ENCODE results near the gene ZNF488. TPM values are rescaled to one million over a fixed set of nuclear protein-coding genes. Genes with fewer than 3 reads are reported as not detected.

Gene ZNF488
- total RNA-seq, 4 donors from 2014 or later, result 0.12 to 0.47 TPM; not detected in 2

DNA sequence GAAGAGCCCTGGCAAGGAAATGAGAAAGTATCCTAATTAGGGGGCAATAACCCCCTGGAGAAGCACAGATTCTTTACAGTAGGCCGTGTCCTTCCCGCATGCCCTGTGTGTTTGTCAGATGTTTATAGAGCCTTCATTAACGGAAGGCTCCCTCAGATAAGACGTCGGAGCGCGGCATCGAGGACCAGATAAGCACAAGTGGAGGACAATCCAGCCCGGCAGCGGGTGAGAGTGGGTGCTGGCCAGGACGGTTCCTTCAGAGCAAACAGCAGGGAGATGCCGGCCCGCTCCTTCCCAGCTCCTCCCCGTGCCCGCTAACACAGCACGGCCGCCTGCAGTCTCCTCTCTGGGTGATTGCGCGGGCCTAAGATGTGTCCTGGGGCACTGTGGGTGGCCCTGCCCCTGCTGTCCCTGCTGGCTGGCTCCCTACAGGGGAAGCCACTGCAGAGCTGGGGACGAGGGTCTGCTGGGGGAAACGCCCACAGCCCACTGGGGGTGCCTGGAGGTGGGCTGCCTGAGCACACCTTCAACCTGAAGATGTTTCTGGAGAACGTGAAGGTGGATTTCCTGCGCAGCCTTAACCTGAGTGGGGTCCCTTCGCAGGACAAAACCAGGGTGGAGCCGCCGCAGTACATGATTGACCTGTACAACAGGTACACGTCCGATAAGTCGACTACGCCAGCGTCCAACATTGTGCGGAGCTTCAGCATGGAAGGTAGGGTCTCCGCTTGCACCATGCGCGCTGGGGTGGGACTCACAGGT lies 61.6 kb downstream of the ZNF488 start, which contains the start of gene GDF2:
TSS of gene GDF2 (plus strand) at position 155 of the 762 bp plus-strand sequence. CDS start at position 370, 215 bp downstream.
- no peak for ATAC-seq
- TF ChIP-seq EP300 (IDR thresholded peaks at IDR 0.05) (no peak), POLR2AphosphoS5 (IDR thresholded peaks at IDR 0.05) (no peak), POLR2A (IDR thresholded peaks at IDR 0.05) (no peak)
- TF ChIP-seq, protein P1, sequence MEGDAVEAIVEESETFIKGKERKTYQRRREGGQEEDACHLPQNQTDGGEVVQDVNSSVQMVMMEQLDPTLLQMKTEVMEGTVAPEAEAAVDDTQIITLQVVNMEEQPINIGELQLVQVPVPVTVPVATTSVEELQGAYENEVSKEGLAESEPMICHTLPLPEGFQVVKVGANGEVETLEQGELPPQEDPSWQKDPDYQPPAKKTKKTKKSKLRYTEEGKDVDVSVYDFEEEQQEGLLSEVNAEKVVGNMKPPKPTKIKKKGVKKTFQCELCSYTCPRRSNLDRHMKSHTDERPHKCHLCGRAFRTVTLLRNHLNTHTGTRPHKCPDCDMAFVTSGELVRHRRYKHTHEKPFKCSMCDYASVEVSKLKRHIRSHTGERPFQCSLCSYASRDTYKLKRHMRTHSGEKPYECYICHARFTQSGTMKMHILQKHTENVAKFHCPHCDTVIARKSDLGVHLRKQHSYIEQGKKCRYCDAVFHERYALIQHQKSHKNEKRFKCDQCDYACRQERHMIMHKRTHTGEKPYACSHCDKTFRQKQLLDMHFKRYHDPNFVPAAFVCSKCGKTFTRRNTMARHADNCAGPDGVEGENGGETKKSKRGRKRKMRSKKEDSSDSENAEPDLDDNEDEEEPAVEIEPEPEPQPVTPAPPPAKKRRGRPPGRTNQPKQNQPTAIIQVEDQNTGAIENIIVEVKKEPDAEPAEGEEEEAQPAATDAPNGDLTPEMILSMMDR (IDR thresholded peaks at IDR 0.05), result no peak
- Histone ChIP-seq H3K27ac (no peak within 1 kb of the TSS), H3K9me3 (no peaks in the 10 kb centered on the region), H3K4me3 (no peak within 1 kb of the TSS), H3K36me3 (no peaks in the 10 kb centered on the region), H3K27me3 (peaks cover 29% of the 10 kb centered on the region), H3K4me1 (no peaks in the 10 kb centered on the region)
- 96 to 97% methylated on average over 6 to 15 of the region's 35 CpGs for WGBS, 2 donors (ENCODE audit: low coverage in 1 of 2)

DNA sequence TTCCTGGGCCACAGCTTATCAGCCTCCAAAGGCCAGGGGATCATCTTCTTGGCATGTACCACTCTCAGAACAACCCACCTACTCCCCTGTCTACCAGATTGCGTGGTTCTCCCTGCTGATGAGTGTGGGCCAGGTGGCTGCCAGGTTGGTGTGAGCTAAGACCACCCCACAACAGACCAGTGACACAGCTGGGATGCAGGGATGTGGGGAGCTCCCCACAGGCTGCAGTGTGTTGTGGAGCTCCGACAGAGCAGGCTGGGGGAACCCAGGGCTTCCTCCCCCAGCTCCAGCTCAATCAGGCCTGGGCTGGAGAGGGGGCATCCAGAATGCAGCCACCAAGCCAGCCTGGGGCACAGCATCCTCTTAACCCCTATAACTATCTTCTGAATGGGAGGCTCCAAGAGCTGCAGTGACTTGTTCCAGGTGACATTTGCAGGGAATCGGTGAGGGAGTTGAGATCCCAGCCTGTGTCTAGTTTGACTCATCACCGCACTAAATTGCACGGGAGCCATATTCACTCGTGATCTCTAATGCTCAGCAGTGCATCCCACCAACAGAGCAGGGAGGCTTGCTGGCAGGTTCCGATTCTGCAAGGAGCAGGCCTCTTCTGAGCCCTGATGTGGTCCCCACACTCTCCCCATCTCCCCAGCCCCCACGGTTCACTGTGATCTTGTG lies 62.4 kb downstream of the ZNF488 start:
- Histone ChIP-seq H3K27ac (no peak overlapping the region), H3K36me3 (no peaks in the 10 kb centered on the region), H3K4me1 (no peaks in the 10 kb centered on the region), H3K9me3 (no peaks in the 10 kb centered on the region), H3K4me3 (no peak overlapping the region), H3K27me3 (peaks cover 29% of the 10 kb centered on the region)
- WGBS, 2 donors (ENCODE audit: low coverage in 1 of 2), result 94% methylated on average over 5 of the region's 8 CpGs; no CpG with 5 or more reads in 1 of the 2 donors
- TF ChIP-seq, protein P1 (IDR thresholded peaks at IDR 0.05), result no peak
- no peak for TF ChIP-seq POLR2A (IDR thresholded peaks at IDR 0.05)
- no peak for TF ChIP-seq EP300 (IDR thresholded peaks at IDR 0.05)
- no peak for TF ChIP-seq POLR2AphosphoS5 (IDR thresholded peaks at IDR 0.05)
- no peak for ATAC-seq

- no peak overlapping the region for H3K27ac ChIP-seq
- ATAC-seq, result no peak
- no peak overlapping the region for H3K4me3 ChIP-seq
- peaks cover 29% of the 10 kb centered on the region for H3K27me3 ChIP-seq
- no peaks in the 10 kb centered on the region for H3K36me3 ChIP-seq
- no peaks in the 10 kb centered on the region for H3K9me3 ChIP-seq
- no peaks in the 10 kb centered on the region for H3K4me1 ChIP-seq
- TF ChIP-seq, protein P1 (IDR thresholded peaks at IDR 0.05), result no peak
- TF ChIP-seq POLR2AphosphoS5 (IDR thresholded peaks at IDR 0.05), result no peak
- TF ChIP-seq EP300 (IDR thresholded peaks at IDR 0.05), result no peak
- TF ChIP-seq POLR2A (IDR thresholded peaks at IDR 0.05), result no peak
- WGBS, 2 donors (ENCODE audit: low coverage in 1 of 2), result 57 to 64% methylated on average over 2 to 6 of the region's 6 CpGs
Observed at GRCh38 chr10:47320812-47321211, 63.3 kb downstream of the ZNF488 start.

GRCh38 chr10:47319784-47320183 lies 64.3 kb downstream of the ZNF488 start:
- Histone ChIP-seq H3K27me3 (peaks cover 22% of the 10 kb centered on the region), H3K27ac (no peak overlapping the region), H3K4me1 (no peaks in the 10 kb centered on the region), H3K36me3 (no peaks in the 10 kb centered on the region), H3K9me3 (no peaks in the 10 kb centered on the region), H3K4me3 (no peak overlapping the region)
- ATAC-seq, result no peak
- TF ChIP-seq, protein P1 (IDR thresholded peaks at IDR 0.05), result no peak
- TF ChIP-seq EP300 (IDR thresholded peaks at IDR 0.05), result no peak
- no peak for TF ChIP-seq POLR2AphosphoS5 (IDR thresholded peaks at IDR 0.05)
- TF ChIP-seq POLR2A (IDR thresholded peaks at IDR 0.05), result no peak
- 67% methylated on average over 1 of the region's 8 CpGs; no CpG with 5 or more reads in 1 of the 2 donors for WGBS, 2 donors (ENCODE audit: low coverage in 1 of 2)

All from gastroesophageal sphincter (tissue), 4 donors.